ENCODE measurements around the gene DUSP9.

GRCh38 chrX:153690466-153690865 lies 43.5 kb downstream of the DUSP9 start:
- TF ChIP-seq CTCF (IDR thresholded peaks at IDR 0.05; ENCODE audit: low read depth, low read length), result no peak
- no peak for TF ChIP-seq POLR2A (IDR thresholded peaks at IDR 0.05; ENCODE audit: extremely low read depth, insufficient read length)
- no peak for TF ChIP-seq MYC (IDR thresholded peaks at IDR 0.05; ENCODE audit: low read depth, low read length)

All from NB4 (cell line).